ENCODE results near the gene RAB15. TPM values are rescaled to one million over a fixed set of nuclear protein-coding genes. Genes with fewer than 3 reads are reported as not detected.

The RAB15 gene
- total RNA-seq, 5 donors from 2014 or later (not counting 1 experiment from before 2014, with no cell fraction given) = 3.9 to 9.7 (median 4.3) TPM

GRCh38 chr14:64992328-64992885 is 20.3 kb upstream of the RAB15 start:
- Histone ChIP-seq H3K36me3 (ENCODE audit: control insufficient read depth in 2 of 2, extremely low read depth in 1 of 2, insufficient read depth in 1 of 2, low read length in 1 of 2) (no peaks in the 10 kb centered on the region), H3K27me3 (replicated peaks in 1 of 2; ENCODE audit: control insufficient read depth in 2 of 2, extremely low read depth in 1 of 2, insufficient read depth in 2 of 2, low read length in 1 of 2) (no peaks in the 10 kb centered on the region), H3K4me3 (ENCODE audit: control insufficient read depth in 1 of 2, extremely low read depth in 1 of 2, low read length in 1 of 2) (no peak overlapping the region), H3K27ac (ENCODE audit: low read length) (no peak overlapping the region), H3K4me1 (ENCODE audit: control insufficient read depth in 1 of 2, extremely low read depth in 1 of 2, insufficient read depth in 2 of 2, low read length in 2 of 2) (peaks cover 20 to 21% of the 10 kb centered on the region in 2 experiments), H3K9me3 (no peaks in the 10 kb centered on the region)
- ChIA-PET POLR2A (no interaction called here), CTCF (no interaction called here)
- H3K27ac Mint-ChIP-seq = peak overlapping the region in 1 of 2 donors; percentile 40
- ATAC-seq (replicated peaks in 1 of 4) = no peak
- no peaks in the 10 kb centered on the region for H3K9me3 Mint-ChIP-seq
- no CpG with 5 or more reads among the region's 5 CpGs for WGBS (ENCODE audit: insufficient coverage)
- no peak for DNase-seq
- no peak overlapping the region for H3K4me3 Mint-ChIP-seq
- H3K4me1 Mint-ChIP-seq = peaks cover 36 to 57% (median 40%) of the 10 kb centered on the region in 3 donors
- H3K36me3 Mint-ChIP-seq = no peaks in the 10 kb centered on the region
- H3K27me3 Mint-ChIP-seq = no peaks in the 10 kb centered on the region

- Histone ChIP-seq H3K9me3 (no peaks in the 10 kb centered on the region), H3K4me3 (ENCODE audit: control insufficient read depth in 1 of 2, extremely low read depth in 1 of 2, low read length in 1 of 2) (no peak overlapping the region), H3K4me1 (ENCODE audit: control insufficient read depth in 1 of 2, extremely low read depth in 1 of 2, insufficient read depth in 2 of 2, low read length in 2 of 2) (peaks cover 27 to 30% of the 10 kb centered on the region in 2 experiments), H3K27me3 (replicated peaks in 1 of 2; ENCODE audit: control insufficient read depth in 2 of 2, extremely low read depth in 1 of 2, insufficient read depth in 2 of 2, low read length in 1 of 2) (no peaks in the 10 kb centered on the region), H3K36me3 (ENCODE audit: control insufficient read depth in 2 of 2, extremely low read depth in 1 of 2, insufficient read depth in 1 of 2, low read length in 1 of 2) (no peaks in the 10 kb centered on the region), H3K27ac (ENCODE audit: low read length) (no peak overlapping the region)
- ATAC-seq (replicated peaks in 1 of 4) (no peak), DNase-seq (no peak)
- WGBS (ENCODE audit: insufficient coverage) = no CpG with 5 or more reads among the region's 4 CpGs
- Mint-ChIP-seq H3K27ac (no peak overlapping the region), H3K9me3 (no peaks in the 10 kb centered on the region), H3K36me3 (no peaks in the 10 kb centered on the region), H3K27me3 (no peaks in the 10 kb centered on the region), H3K4me1 (peaks cover 49 to 61% (median 50%) of the 10 kb centered on the region in 3 donors), H3K4me3 (peak overlapping the region in 1 of 3 donors; percentile 66)
- CTCF ChIA-PET = interaction anchor here in 1 of 2 donors (0.6 kb wide), 1 partner anchor 182 kb away, joined by 6 read pairs; no protein-coding TSS in a partner anchor
- POLR2A ChIA-PET = no interaction called here
Observed at GRCh38 chr14:64990939-64991338, 18.8 kb upstream of the RAB15 start.

GRCh38 chr14:64990296-64990695 is 18.2 kb upstream of the RAB15 start:
- Histone ChIP-seq H3K9me3 (no peaks in the 10 kb centered on the region), H3K27ac (ENCODE audit: low read length) (peak overlapping the region; percentile 49), H3K36me3 (ENCODE audit: control insufficient read depth in 2 of 2, extremely low read depth in 1 of 2, insufficient read depth in 1 of 2, low read length in 1 of 2) (no peaks in the 10 kb centered on the region), H3K4me1 (ENCODE audit: control insufficient read depth in 1 of 2, extremely low read depth in 1 of 2, insufficient read depth in 2 of 2, low read length in 2 of 2) (peaks cover 28 to 30% of the 10 kb centered on the region in 2 experiments), H3K27me3 (replicated peaks in 1 of 2; ENCODE audit: control insufficient read depth in 2 of 2, extremely low read depth in 1 of 2, insufficient read depth in 2 of 2, low read length in 1 of 2) (no peaks in the 10 kb centered on the region), H3K4me3 (ENCODE audit: control insufficient read depth in 1 of 2, extremely low read depth in 1 of 2, low read length in 1 of 2) (no peak overlapping the region)
- DNase-seq (peak in 6 of 35 experiments; percentile 5 to 46 (median 10)), ATAC-seq (replicated peaks in 1 of 4) (peak in 2 of 4 experiments; percentile 13 to 17)
- no peaks in the 10 kb centered on the region for H3K36me3 Mint-ChIP-seq
- ChIA-PET CTCF (no interaction called here), POLR2A (no interaction called here)
- H3K27me3 Mint-ChIP-seq = no peaks in the 10 kb centered on the region
- H3K4me1 Mint-ChIP-seq = peaks cover 51 to 63% (median 52%) of the 10 kb centered on the region in 3 donors
- no CpG with 5 or more reads among the region's 3 CpGs for WGBS (ENCODE audit: insufficient coverage)
- H3K9me3 Mint-ChIP-seq = no peaks in the 10 kb centered on the region
- peak overlapping the region in 2 of 3 donors; percentile 50 to 66 for H3K4me3 Mint-ChIP-seq
- H3K27ac Mint-ChIP-seq = peak overlapping the region; percentile 92 to 94

- H3K27me3 ChIP-seq (replicated peaks in 1 of 2; ENCODE audit: control insufficient read depth in 2 of 2, extremely low read depth in 1 of 2, insufficient read depth in 2 of 2, low read length in 1 of 2) = no peaks in the 10 kb centered on the region
- Mint-ChIP-seq H3K27ac (peak overlapping the region; percentile 96), H3K36me3 (no peaks in the 10 kb centered on the region), H3K9me3 (no peaks in the 10 kb centered on the region), H3K27me3 (peaks cover 0 to 4% of the 10 kb centered on the region in 2 donors), H3K4me1 (peaks cover 52 to 68% (median 60%) of the 10 kb centered on the region in 3 donors), H3K4me3 (peak overlapping the region; percentile 92 to 99 (median 97))
- H3K36me3 ChIP-seq (ENCODE audit: control insufficient read depth in 2 of 2, extremely low read depth in 1 of 2, insufficient read depth in 1 of 2, low read length in 1 of 2) = no peaks in the 10 kb centered on the region
- H3K4me3 ChIP-seq (ENCODE audit: control insufficient read depth in 1 of 2, extremely low read depth in 1 of 2, low read length in 1 of 2) = peak overlapping the region; percentile 65 to 96
- peak in 1 of 35 experiments; percentile 2 for DNase-seq
- CTCF ChIA-PET = interaction anchor here (0.6 to 1.5 kb wide), 5 partner anchors 13 to 837 kb away, joined by 3 to 5 read pairs (median 3); no protein-coding TSS in a partner anchor
- no peak for ATAC-seq (replicated peaks in 1 of 4)
- 2% methylated on average over 3 of the region's 8 CpGs for WGBS (ENCODE audit: insufficient coverage)
- H3K9me3 ChIP-seq = no peaks in the 10 kb centered on the region
- POLR2A ChIA-PET = interaction anchor here in 1 of 2 donors (0.6 kb wide), 1 partner anchor 72 kb away, joined by 3 read pairs; no protein-coding TSS in a partner anchor
- peak overlapping the region; percentile 71 for H3K27ac ChIP-seq (ENCODE audit: low read length)
- H3K4me1 ChIP-seq (ENCODE audit: control insufficient read depth in 1 of 2, extremely low read depth in 1 of 2, insufficient read depth in 2 of 2, low read length in 2 of 2) = peaks cover 28 to 33% of the 10 kb centered on the region in 2 experiments
Observed at GRCh38 chr14:64987438-64987767, 15.3 kb upstream of the RAB15 start.

GRCh38 chr14:64986648-64987437 is 14.7 kb upstream of the RAB15 start, which contains the start of gene FNTB:
Gene FNTB, plus strand, starts transcription at chr14:64986895. Its CDS starts 59 bp downstream, at chr14:64986954.
- H3K27ac Mint-ChIP-seq = peak within 1 kb of the TSS; percentile 96
- Histone ChIP-seq H3K9me3 (no peaks in the 10 kb centered on the region), H3K36me3 (ENCODE audit: control insufficient read depth in 2 of 2, extremely low read depth in 1 of 2, insufficient read depth in 1 of 2, low read length in 1 of 2) (no peaks in the 10 kb centered on the region), H3K4me1 (ENCODE audit: control insufficient read depth in 1 of 2, extremely low read depth in 1 of 2, insufficient read depth in 2 of 2, low read length in 2 of 2) (peaks cover 28 to 33% of the 10 kb centered on the region in 2 experiments), H3K4me3 (ENCODE audit: control insufficient read depth in 1 of 2, extremely low read depth in 1 of 2, low read length in 1 of 2) (peak within 1 kb of the TSS; percentile 65 to 96), H3K27ac (ENCODE audit: low read length) (peak within 1 kb of the TSS; percentile 71), H3K27me3 (replicated peaks in 1 of 2; ENCODE audit: control insufficient read depth in 2 of 2, extremely low read depth in 1 of 2, insufficient read depth in 2 of 2, low read length in 1 of 2) (no peaks in the 10 kb centered on the region)
- under 1% methylated on average over 56 of the region's 65 CpGs for WGBS (ENCODE audit: insufficient coverage)
- peaks cover 0 to 4% of the 10 kb centered on the region in 2 donors for H3K27me3 Mint-ChIP-seq
- POLR2A ChIA-PET = interaction anchor here in 1 of 2 donors (0.5 to 0.6 kb wide), 2 partner anchors 425 to 552 kb away, joined by 3 to 6 read pairs; no protein-coding TSS in a partner anchor
- H3K4me1 Mint-ChIP-seq = peaks cover 48 to 64% (median 60%) of the 10 kb centered on the region in 3 donors
- H3K36me3 Mint-ChIP-seq = no peaks in the 10 kb centered on the region
- ATAC-seq (replicated peaks in 1 of 4) (peak; percentile 93 to 96 (median 94)), DNase-seq (peak; percentile 84 to 96 (median 92))
- no peaks in the 10 kb centered on the region for H3K9me3 Mint-ChIP-seq
- H3K4me3 Mint-ChIP-seq = peak within 1 kb of the TSS; percentile 92 to 99 (median 97)
- CTCF ChIA-PET = interaction anchor here (0.6 to 1.5 kb wide), 11 partner anchors 11 to 838 kb away, joined by 3 to 5 read pairs (median 3); partner anchors contain the start of genes MAX (in 1 of the 2) and SPTB (in 1 of the 2)
